NT2/D1 (cell line): Measurements from ENCODE around the gene MKLN1.

ENCODE experiments used
- SUZ12 ChIP-seq: IDR thresholded peaks from 2 replicates; pipeline ENCODE4 v1.6.1; 2011; ENCODE audit not compliant: insufficient read length, insufficient read depth; ENCODE audit errors: extremely low read depth
- YY1 ChIP-seq: IDR thresholded peaks from 2 replicates; pipeline ENCODE4 v1.6.1; 2011; ENCODE audit not compliant: insufficient read length, insufficient read depth
- ZNF274 ChIP-seq: IDR thresholded peaks from 2 replicates; pipeline ENCODE4 v1.6.1; 2011; ENCODE audit warnings: mild to moderate bottlenecking, low read depth, low read length

- TF ChIP-seq ZNF274 (no peak), YY1 (no peak), SUZ12 (no peak)
Observed at GRCh38 chr7:131371411-131371810, 43.7 kb downstream of the MKLN1 start.
